GM18868 (cell line): ENCODE data around the gene UMODL1.

Experiments
- ATAC-seq: cut with Tn5 transposase; IDR thresholded peaks from one replicate; pipeline ENCODE4 v1.9.1; 2021; ENCODE audit warnings: mild to moderate bottlenecking, moderate library complexity; ENCODE audit not compliant: unreplicated experiment

UMODL1 gene

GRCh38 chr21:42079008-42079938, 8.2 kb downstream of the UMODL1 start:
- no peak for ATAC-seq

GRCh38 chr21:42079939-42080787, 9.0 kb downstream of the UMODL1 start:
- ATAC-seq, result no peak

GRCh38 chr21:42080788-42081083, 9.6 kb downstream of the UMODL1 start:
- no peak for ATAC-seq

- no peak for ATAC-seq
Observed at GRCh38 chr21:42081138-42081537, 10.0 kb downstream of the UMODL1 start.

- no peak for ATAC-seq
Observed at GRCh38 chr21:42081931-42082381, 10.8 kb downstream of the UMODL1 start.

- no peak for ATAC-seq
Observed at GRCh38 chr21:42082501-42083360, 11.6 kb downstream of the UMODL1 start.

GRCh38 chr21:42083361-42083690, 12.2 kb downstream of the UMODL1 start:
- ATAC-seq, result no peak

- no peak for ATAC-seq
Observed at GRCh38 chr21:42084079-42084478, 13.0 kb downstream of the UMODL1 start.

GRCh38 chr21:42085246-42086077, 14.3 kb downstream of the UMODL1 start:
- ATAC-seq, result no peak

GRCh38 chr21:42086969-42087368, 15.9 kb downstream of the UMODL1 start:
- ATAC-seq, result no peak

- ATAC-seq, result no peak
Observed at GRCh38 chr21:42088148-42088547, 17.0 kb downstream of the UMODL1 start.

GRCh38 chr21:42088658-42089057, 17.5 kb downstream of the UMODL1 start:
- no peak for ATAC-seq

- ATAC-seq, result no peak
Observed at GRCh38 chr21:42089093-42089631, 18.0 kb downstream of the UMODL1 start.

GRCh38 chr21:42089665-42090310, 18.7 kb downstream of the UMODL1 start:
- ATAC-seq, result no peak

GRCh38 chr21:42091899-42092508, 20.9 kb downstream of the UMODL1 start:
- ATAC-seq, result no peak

- no peak for ATAC-seq
Observed at GRCh38 chr21:42092771-42093170, 21.7 kb downstream of the UMODL1 start.

- no peak for ATAC-seq
Observed at GRCh38 chr21:42093186-42093585, 22.1 kb downstream of the UMODL1 start.

GRCh38 chr21:42093991-42094421, 22.9 kb downstream of the UMODL1 start:
- no peak for ATAC-seq

- no peak for ATAC-seq
Observed at GRCh38 chr21:42094811-42095210, 23.7 kb downstream of the UMODL1 start.
